Gastroesophageal sphincter (tissue), 3 donors: Measurements from ENCODE around the gene H19.

Experiments used
- CTCF ChIP-seq, 4 experiments: fragments of 200-600 bp in 2 of 4; fragments of 450-650 bp in 2 of 4; sonication (generic) in 1 of 4; IDR thresholded peaks; one replicate each; pipeline ENCODE4 v1.5.1; 2017 to 2019; ENCODE audit warnings: antibody characterized with exemption in 4 of 4, mild to moderate bottlenecking in 2 of 4, moderate library complexity in 2 of 4
- POLR2A ChIP-seq, 2 donors: fragments of 450-650 bp; IDR thresholded peaks; one replicate each; pipeline ENCODE4 v1.6.1; 2017; ENCODE audit warnings: antibody characterized with exemption in 2 of 2, mild to moderate bottlenecking in 2 of 2, moderate library complexity in 1 of 2
- POLR2AphosphoS5 ChIP-seq: sonication (generic); formaldehyde crosslinking; IDR thresholded peaks from one replicate; pipeline ENCODE4 v1.6.1; 2017; ENCODE audit warnings: antibody characterized with exemption

GRCh38 chr11:1964955-1965354 lies 32.7 kb downstream of the H19 start:
- TF ChIP-seq CTCF (IDR thresholded peaks at IDR 0.05) (no peak), POLR2AphosphoS5 (no peak), POLR2A (IDR thresholded peaks at IDR 0.05) (no peak)
